DMS153 treated with DMSO at 0.1 percent for 48 hours (cell line): ENCODE results near the gene IFFO2.

Experiments
- DNase-seq: peaks from one replicate; lab custom pipeline; 2025; ENCODE audit not compliant: unreplicated experiment; lab: John Stamatoyannopoulos, UW

IFFO2 gene

GRCh38 chr1:18938008-18938706 lies 18.3 kb downstream of the IFFO2 start:
- no peak for DNase-seq

- DNase-seq = no peak
Observed at GRCh38 chr1:18937539-18937938, 18.9 kb downstream of the IFFO2 start.

- no peak for DNase-seq
Observed at GRCh38 chr1:18936814-18937481, 19.5 kb downstream of the IFFO2 start.

- no peak for DNase-seq
Observed at GRCh38 chr1:18936471-18936813, 20.0 kb downstream of the IFFO2 start.

- no peak for DNase-seq
Observed at GRCh38 chr1:18934205-18935000, 22.1 kb downstream of the IFFO2 start.

GRCh38 chr1:18932879-18933278 lies 23.6 kb downstream of the IFFO2 start:
- DNase-seq = no peak

GRCh38 chr1:18932387-18932786 lies 24.1 kb downstream of the IFFO2 start:
- no peak for DNase-seq

- no peak for DNase-seq
Observed at GRCh38 chr1:18931730-18932129, 24.7 kb downstream of the IFFO2 start.

GRCh38 chr1:18929686-18930085 lies 26.8 kb downstream of the IFFO2 start:
- DNase-seq = no peak

GRCh38 chr1:18928985-18929384 lies 27.5 kb downstream of the IFFO2 start:
- no peak for DNase-seq

- DNase-seq = no peak
Observed at GRCh38 chr1:18928406-18928805, 28.1 kb downstream of the IFFO2 start.

GRCh38 chr1:18927654-18928272 lies 28.7 kb downstream of the IFFO2 start:
- no peak for DNase-seq

- DNase-seq = no peak
Observed at GRCh38 chr1:18927082-18927653, 29.3 kb downstream of the IFFO2 start.

- DNase-seq = no peak
Observed at GRCh38 chr1:18926315-18927081, 30.0 kb downstream of the IFFO2 start.

- no peak for DNase-seq
Observed at GRCh38 chr1:18925279-18925678, 31.2 kb downstream of the IFFO2 start.

- peak; percentile 14 for DNase-seq
Observed at GRCh38 chr1:18924221-18924691, 32.2 kb downstream of the IFFO2 start.

GRCh38 chr1:18923756-18924211 lies 32.7 kb downstream of the IFFO2 start:
- DNase-seq = no peak

- no peak for DNase-seq
Observed at GRCh38 chr1:18922848-18923755, 33.4 kb downstream of the IFFO2 start.

GRCh38 chr1:18922319-18922726 lies 34.2 kb downstream of the IFFO2 start:
- peak; percentile 37 for DNase-seq
